GM18951 (cell line): ENCODE data around the gene CRIP3.
A peak's percentile ranks its signal among the peaks of the same experiment; 100 is the strongest.
"Not testable (repeated sequence)": the region's sequence is repeated elsewhere in the genome, so short reads cannot be mapped to it uniquely, and the experiment has no call there.

Experiments used
- POLR2A ChIP-seq: IDR thresholded peaks from 4 replicates; pipeline ENCODE4 v1.6.1; 2011; ENCODE audit warnings: mild to moderate bottlenecking; ENCODE audit not compliant: insufficient read length, insufficient read depth; ENCODE audit errors: extremely low read depth
- in situ Hi-C: fragments of 300-500 bp; cut with MboI; formaldehyde crosslinking; loops from one replicate; pipeline ENCODE4 v1.12.0; 2022; ENCODE audit warnings: low sequenced_read_pairs, mixed read lengths, inconsistent platforms; ENCODE audit not compliant: unreplicated experiment

The CRIP3 gene

GRCh38 chr6:43308101-43308989 lies at the start of gene CRIP3:
Gene CRIP3, minus strand, starts transcription at chr6:43308826. Its CDS starts 34 bp downstream, at chr6:43308792.
- peak; percentile 55 for TF ChIP-seq POLR2A
- in situ Hi-C loops = no loop called here

- in situ Hi-C loops = no loop called here
- no peak for TF ChIP-seq POLR2A
Observed at GRCh38 chr6:43355862-43356590, 47.4 kb upstream of the CRIP3 start.

- in situ Hi-C loops = not testable (repeated sequence)
Observed at GRCh38 chr6:43351951-43352350, 43.3 kb upstream of the CRIP3 start.

GRCh38 chr6:43347444-43347843 lies 38.8 kb upstream of the CRIP3 start:
- in situ Hi-C loops = no loop called here
- TF ChIP-seq POLR2A = no peak

- no peak for TF ChIP-seq POLR2A
- in situ Hi-C loops = no loop called here
Observed at GRCh38 chr6:43347021-43347420, 38.4 kb upstream of the CRIP3 start.

GRCh38 chr6:43346243-43346642 lies 37.6 kb upstream of the CRIP3 start:
- in situ Hi-C loops = not testable (repeated sequence)

- in situ Hi-C loops = no loop called here
- no peak for TF ChIP-seq POLR2A
Observed at GRCh38 chr6:43339168-43339567, 30.5 kb upstream of the CRIP3 start.

- in situ Hi-C loops = no loop called here
Observed at GRCh38 chr6:43338243-43338642, 29.6 kb upstream of the CRIP3 start.

GRCh38 chr6:43336382-43336781 lies 27.8 kb upstream of the CRIP3 start:
- no peak for TF ChIP-seq POLR2A
- in situ Hi-C loops = no loop called here

More at GRCh38 chr6:43338243-43338642, 29.6 kb upstream of the CRIP3 start:
- peak; percentile 37 for TF ChIP-seq POLR2A

- TF ChIP-seq POLR2A = no peak
- in situ Hi-C loops = no loop called here
Observed at GRCh38 chr6:43335469-43335868, 26.8 kb upstream of the CRIP3 start.

- in situ Hi-C loops = no loop called here
- no peak for TF ChIP-seq POLR2A
Observed at GRCh38 chr6:43334466-43335095, 26.0 kb upstream of the CRIP3 start.

- in situ Hi-C loops = no loop called here
- no peak for TF ChIP-seq POLR2A
Observed at GRCh38 chr6:43331891-43332290, 23.3 kb upstream of the CRIP3 start.

GRCh38 chr6:43331470-43331869 lies 22.8 kb upstream of the CRIP3 start:
- no peak for TF ChIP-seq POLR2A
- in situ Hi-C loops = no loop called here
